Tibial nerve (tissue), 4 donors: ENCODE measurements around the gene TAGLN2. TPM values are rescaled to one million over a fixed set of nuclear protein-coding genes. Genes with fewer than 3 reads are reported as not detected.

ENCODE experiments used
- DNase-seq, 2 donors: peaks; one replicate each; pipeline ENCODE4 v3.0.0-alpha.2; 2019; ENCODE audit warnings: low spot score in 2 of 2
- H3K27ac ChIP-seq, 4 donors: fragments of 200-600 bp; sonication (generic) in 3 of 4; one replicate each; pipeline ENCODE4 v1.5.1; 2017 to 2019; ENCODE audit warnings: mild to moderate bottlenecking in 1 of 4
- H3K27me3 ChIP-seq, 2 donors: fragments of 200-600 bp; sonication (generic) in 1 of 2; one replicate each; pipeline versions ENCODE4 v1.5.1 to v1.6.0; 2017 to 2019
- H3K36me3 ChIP-seq, 3 donors: fragments of 200-600 bp; sonication (generic); one replicate each; pipeline ENCODE4 v1.5.1; 2018 to 2019
- H3K4me1 ChIP-seq, 4 donors: fragments of 200-600 bp; sonication (generic) in 3 of 4; one replicate each; pipeline ENCODE4 v1.5.1; 2017 to 2019
- H3K4me3 ChIP-seq, 4 donors: fragments of 200-600 bp; sonication (generic) in 3 of 4; one replicate each; pipeline ENCODE4 v1.5.1; 2017 to 2019; ENCODE audit warnings: mild to moderate bottlenecking in 1 of 4, moderate library complexity in 1 of 4
- H3K9me3 ChIP-seq, 4 donors: fragments of 200-600 bp; sonication (generic) in 3 of 4; one replicate each; pipeline ENCODE4 v1.5.1; 2017 to 2019
- CTCF ChIP-seq, 5 experiments: fragments of 200-600 bp in 3 of 5; fragments of 450-650 bp in 2 of 5; sonication (generic) in 3 of 5; IDR thresholded peaks; one replicate each; pipeline ENCODE4 v1.5.1; 2016 to 2019; ENCODE audit warnings: antibody characterized with exemption in 5 of 5, mild to moderate bottlenecking in 3 of 5, moderate library complexity in 2 of 5
- EP300 ChIP-seq, 2 donors: sonication (generic); formaldehyde crosslinking; IDR thresholded peaks; one replicate each; pipeline ENCODE4 v1.6.1; 2017; ENCODE audit warnings: antibody characterized with exemption in 2 of 2, mild to moderate bottlenecking in 1 of 2
- POLR2A ChIP-seq, 2 donors: fragments of 450-650 bp; IDR thresholded peaks; one replicate each; pipeline ENCODE4 v1.6.1; 2017; ENCODE audit warnings: antibody characterized with exemption in 2 of 2, mild to moderate bottlenecking in 2 of 2, moderate library complexity in 2 of 2
- WGBS, 2 donors: methylation state at CpG; one replicate each; pipeline ENCODE4 v1.1.5; 2018; 5-methylcytosine and 5-hydroxymethylcytosine counted together
- total RNA-seq, 4 donors: library from RNA; depleted of rRNA; stranded (reverse); fragments of >200 nt; gene quantifications; one replicate each; pipeline ENCODE4 v1.1.0, GENCODE V29; 2016

The TAGLN2 gene
- total RNA-seq, 4 donors from 2014 or later: 149 to 205 (median 168) TPM

GRCh38 chr1:159877695-159878444 is 47.4 kb downstream of the TAGLN2 start:
- DNase-seq: no peak
- Histone ChIP-seq H3K4me1 (peaks cover 0 to 8% (median 0%) of the 10 kb centered on the region in 4 donors), H3K27me3 (no peaks in the 10 kb centered on the region), H3K27ac (no peak overlapping the region), H3K9me3 (no peaks in the 10 kb centered on the region), H3K36me3 (no peaks in the 10 kb centered on the region), H3K4me3 (no peak overlapping the region)
- WGBS, 2 donors: 95 to 98% methylated on average over 6 of the region's 6 CpGs
- TF ChIP-seq CTCF (IDR thresholded peaks at IDR 0.05) (no peak), POLR2A (IDR thresholded peaks at IDR 0.05) (no peak), EP300 (IDR thresholded peaks at IDR 0.05) (no peak)

DNA sequence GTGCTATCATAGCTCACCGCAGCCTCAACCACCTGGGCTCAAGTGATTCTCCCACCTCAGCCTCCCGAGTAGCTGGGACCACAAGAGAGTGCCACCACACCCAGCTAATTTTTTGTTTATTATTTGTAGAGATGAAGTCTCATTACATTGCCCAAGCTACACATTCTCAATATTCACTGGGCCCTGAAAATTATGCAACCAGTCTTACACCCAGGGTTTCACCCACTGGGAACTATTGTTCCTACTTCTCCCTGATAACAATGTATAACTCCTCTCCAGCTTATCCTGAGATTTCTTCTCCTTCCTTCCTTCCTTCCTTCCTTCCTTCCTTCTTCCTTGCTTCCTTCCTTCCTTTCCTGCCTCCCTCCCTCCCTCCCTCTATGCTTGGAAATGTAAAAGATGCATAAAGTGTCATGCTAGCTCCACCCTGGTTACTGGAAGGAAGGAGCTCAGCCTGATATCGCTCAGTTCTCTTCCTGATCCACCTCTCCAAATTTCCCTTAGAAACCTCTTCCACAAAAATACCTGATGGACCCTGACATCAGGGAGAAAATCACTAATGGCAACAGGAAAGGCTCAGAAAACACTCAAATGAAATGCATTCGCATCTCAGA is 51.7 kb downstream of the TAGLN2 start:
- no peak for TF ChIP-seq POLR2A (IDR thresholded peaks at IDR 0.05)
- TF ChIP-seq EP300 (IDR thresholded peaks at IDR 0.05): no peak
- TF ChIP-seq CTCF (IDR thresholded peaks at IDR 0.05): no peak
- WGBS, 2 donors: 90 to 91% methylated on average over 4 of the region's 4 CpGs
- Histone ChIP-seq H3K9me3 (no peaks in the 10 kb centered on the region), H3K27ac (no peak overlapping the region), H3K4me3 (no peak overlapping the region), H3K27me3 (no peaks in the 10 kb centered on the region), H3K4me1 (no peaks in the 10 kb centered on the region), H3K36me3 (no peaks in the 10 kb centered on the region)
- DNase-seq: no peak

DNA sequence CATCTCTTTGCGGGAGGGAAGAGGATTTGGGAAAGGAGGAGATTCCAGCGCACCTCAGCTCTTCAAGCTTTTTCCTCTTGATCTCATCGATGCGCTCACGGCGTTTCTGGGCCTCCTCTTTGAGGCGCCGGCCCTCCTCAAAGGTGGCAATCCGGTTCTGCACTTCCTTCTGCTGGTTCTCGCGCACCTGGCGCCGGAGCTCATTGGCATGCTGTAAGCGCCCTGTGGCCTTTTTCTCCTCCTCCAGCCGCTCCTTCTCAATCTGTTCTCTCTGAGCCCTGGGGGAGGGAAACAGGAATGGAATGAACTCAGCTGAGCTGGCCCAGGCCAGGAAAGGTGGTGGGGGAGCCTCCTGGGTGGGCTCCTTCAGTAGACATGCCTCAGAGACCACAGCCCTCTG is 52.4 kb downstream of the TAGLN2 start:
- TF ChIP-seq CTCF (IDR thresholded peaks at IDR 0.05): no peak
- TF ChIP-seq POLR2A (IDR thresholded peaks at IDR 0.05): no peak
- TF ChIP-seq EP300 (IDR thresholded peaks at IDR 0.05): no peak
- H3K9me3 ChIP-seq: no peaks in the 10 kb centered on the region
- WGBS, 2 donors: 81 to 87% methylated on average over 15 of the region's 15 CpGs
- H3K27ac ChIP-seq: no peak overlapping the region
- DNase-seq: no peak
- H3K4me1 ChIP-seq: peaks cover 0 to 7% (median under 1%) of the 10 kb centered on the region in 4 donors
- H3K36me3 ChIP-seq: no peaks in the 10 kb centered on the region
- no peaks in the 10 kb centered on the region for H3K27me3 ChIP-seq
- H3K4me3 ChIP-seq: no peak overlapping the region

- Histone ChIP-seq H3K27me3 (no peaks in the 10 kb centered on the region), H3K27ac (no peak overlapping the region), H3K4me3 (no peak overlapping the region), H3K4me1 (peaks cover 0 to 10% (median 3%) of the 10 kb centered on the region in 4 donors), H3K9me3 (no peaks in the 10 kb centered on the region), H3K36me3 (no peaks in the 10 kb centered on the region)
- DNase-seq: no peak
- 85 to 95% methylated on average over 5 of the region's 5 CpGs for WGBS, 2 donors
- TF ChIP-seq EP300 (IDR thresholded peaks at IDR 0.05) (no peak), POLR2A (IDR thresholded peaks at IDR 0.05) (no peak), CTCF (IDR thresholded peaks at IDR 0.05) (no peak)
These were observed 54.6 kb downstream of the TAGLN2 start for GRCh38 chr1:159870704-159871103.

DNA sequence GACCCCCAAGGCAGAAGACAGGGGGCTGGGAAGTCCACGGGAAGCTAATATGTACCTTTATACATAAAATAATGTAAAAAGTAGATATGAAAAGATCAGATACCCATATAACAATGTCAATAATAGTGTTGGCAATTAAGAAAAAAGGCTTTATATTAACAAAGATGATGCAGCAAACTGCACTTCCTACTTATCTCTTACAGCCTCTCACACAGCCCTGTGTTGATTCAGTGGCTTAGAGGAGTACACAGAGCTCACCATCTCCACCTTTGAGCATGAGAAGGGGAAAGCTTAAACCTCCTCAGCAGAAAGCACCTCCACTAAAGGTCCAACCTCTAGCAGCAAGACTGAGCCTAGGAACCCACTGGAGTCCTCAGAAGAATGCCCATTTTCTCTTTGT is 55.7 kb downstream of the TAGLN2 start:
- H3K36me3 ChIP-seq: no peaks in the 10 kb centered on the region
- WGBS, 2 donors: 83 to 90% methylated on average over 1 of the region's 1 CpG

More for the DNA sequence above, 55.7 kb downstream of the TAGLN2 start:
- no peaks in the 10 kb centered on the region for H3K9me3 ChIP-seq
- H3K4me3 ChIP-seq: no peak overlapping the region
- no peak for DNase-seq
- peaks cover 0 to 10% (median 3%) of the 10 kb centered on the region in 4 donors for H3K4me1 ChIP-seq
- TF ChIP-seq CTCF (IDR thresholded peaks at IDR 0.05): no peak
- TF ChIP-seq POLR2A (IDR thresholded peaks at IDR 0.05): no peak
- no peak for TF ChIP-seq EP300 (IDR thresholded peaks at IDR 0.05)
- H3K27ac ChIP-seq: no peak overlapping the region
- H3K27me3 ChIP-seq: no peaks in the 10 kb centered on the region
